IMR-90 (cell line): Measurements from ENCODE around the gene ST6GALNAC2. TPM values are rescaled to one million over a fixed set of nuclear protein-coding genes. Genes with fewer than 3 reads are reported as not detected.
A peak's percentile ranks its signal among the peaks of the same experiment; 100 is the strongest.

Experiments used
- ATAC-seq: fragments of 200-7000 bp; cut with Tn5 transposase; 2 replicates; pipeline ENCODE4 v1.9.1; 2020; ENCODE audit warnings: low read depth, mild to moderate bottlenecking, moderate library complexity
- BruUV-seq: library from RNA; stranded (reverse); fragments of 400-500 nt; replicated peaks from 2 replicates; lab custom pipeline; 2021; lab: Mats Ljungman, UMichigan
- CTCF ChIA-PET: fragments of 300-600 bp; formaldehyde crosslinking; extraction: SDS; loops from one replicate; lab custom pipeline; 2021; ENCODE audit warnings: antibody characterized with exemption; lab: Yijun Ruan, JAX
- POLR2A ChIA-PET: fragments of 300-600 bp; sonication (Branson Sonifier 250); formaldehyde crosslinking; loops from one replicate; lab custom pipeline; 2022; ENCODE audit warnings: antibody characterized with exemption; ENCODE audit not compliant: unreplicated experiment; lab: Charles Lee
- DNase-seq: peaks from one replicate; pipeline ENCODE4 v3.0.0; 2013
- H2AFZ ChIP-seq: replicated peaks from 2 replicates; pipeline ENCODE3; 2013; ENCODE audit warnings: low read length, mild to moderate bottlenecking; ENCODE audit not compliant: poor library complexity
- H2AK5ac ChIP-seq: 2 replicates; pipeline ENCODE4 v1.6.1; 2013; ENCODE audit warnings: low read depth, low read length, inconsistent platforms
- H2AK9ac ChIP-seq: replicated peaks from 2 replicates; pipeline ENCODE3; 2013; ENCODE audit warnings: mild to moderate bottlenecking, low read depth, low read length, moderate library complexity; ENCODE audit not compliant: poor library complexity
- H2BK120ac ChIP-seq: 2 replicates; pipeline ENCODE4 v1.6.1; 2013; ENCODE audit warnings: low read depth, low read length, inconsistent platforms
- H2BK15ac ChIP-seq: 3 replicates; pipeline ENCODE4 v1.6.1; 2013; ENCODE audit warnings: low read depth, low read length, inconsistent platforms
- H2BK20ac ChIP-seq: 2 replicates; pipeline ENCODE4 v1.6.1; 2013; ENCODE audit warnings: low read depth, mild to moderate bottlenecking, inconsistent platforms, low read length, moderate library complexity
- H2BK5ac ChIP-seq: 2 replicates; pipeline ENCODE4 v1.6.1; 2013; ENCODE audit warnings: mild to moderate bottlenecking, low read depth, low read length, inconsistent platforms; ENCODE audit not compliant: poor library complexity, severe bottlenecking
- H3K14ac ChIP-seq: replicated peaks from 2 replicates; pipeline ENCODE4 v1.6.1; 2013; ENCODE audit warnings: low read depth, low read length, inconsistent platforms
- H3K18ac ChIP-seq: 2 replicates; pipeline ENCODE4 v1.6.1; 2013; ENCODE audit warnings: low read depth, low read length, control low read depth
- H3K23ac ChIP-seq: 2 replicates; pipeline ENCODE4 v1.6.1; 2013; ENCODE audit warnings: low read depth, low read length, inconsistent platforms
- H3K27ac ChIP-seq: 2 replicates; pipeline ENCODE4 v1.5.1; 2013; ENCODE audit warnings: mild to moderate bottlenecking, control low read depth, low read length; ENCODE audit not compliant: insufficient read depth
- H3K27me3 ChIP-seq: 2 replicates; pipeline ENCODE4 v1.6.1; 2013; ENCODE audit warnings: low read length; ENCODE audit not compliant: control insufficient read depth, insufficient read depth
- H3K36me3 ChIP-seq: 2 replicates; pipeline ENCODE4 v1.6.1; 2013; ENCODE audit warnings: low read length, mixed read lengths; ENCODE audit not compliant: control insufficient read depth, insufficient read depth
- H3K4ac ChIP-seq: 2 replicates; pipeline ENCODE4 v1.6.1; 2013; ENCODE audit warnings: low read depth, low read length, inconsistent platforms
- H3K4me1 ChIP-seq: 2 replicates; pipeline ENCODE4 v1.6.1; 2013; ENCODE audit warnings: low read length, mixed read lengths; ENCODE audit not compliant: control insufficient read depth, insufficient read depth
- H3K4me2 ChIP-seq: 2 replicates; pipeline ENCODE4 v1.6.1; 2013; ENCODE audit warnings: low read depth, mild to moderate bottlenecking, control low read depth, low read length, moderate library complexity
- H3K4me3 ChIP-seq: 2 replicates; pipeline ENCODE4 v1.5.1; 2013; ENCODE audit warnings: low read depth, mild to moderate bottlenecking, control low read depth, low read length, moderate library complexity; ENCODE audit not compliant: insufficient read depth
- H3K56ac ChIP-seq: 2 replicates; pipeline ENCODE4 v1.6.1; 2013; ENCODE audit warnings: low read length, inconsistent platforms; ENCODE audit not compliant: insufficient read depth; ENCODE audit errors: extremely low read depth
- H3K79me1 ChIP-seq, 2 experiments: 2 replicates each; pipeline ENCODE4 v1.6.1; 2013; ENCODE audit warnings: low read length in 2 of 2, inconsistent platforms in 1 of 2, low read depth in 1 of 2
- H3K9ac ChIP-seq: 2 replicates; pipeline ENCODE4 v1.6.1; 2013; ENCODE audit warnings: low read depth, low read length, control low read depth
- H3K9me1 ChIP-seq: 2 replicates; pipeline ENCODE4 v1.6.1; 2013; ENCODE audit warnings: low read length, inconsistent platforms; ENCODE audit not compliant: insufficient read depth
- H3K9me3 ChIP-seq: 2 replicates; pipeline ENCODE4 v1.6.1; 2013; ENCODE audit warnings: low read length; ENCODE audit not compliant: control insufficient read depth, insufficient read depth
- H4K20me1 ChIP-seq: 2 replicates; pipeline ENCODE4 v1.6.1; 2013; ENCODE audit warnings: low read length, inconsistent platforms; ENCODE audit not compliant: insufficient read depth
- H4K5ac ChIP-seq: 2 replicates; pipeline ENCODE4 v1.6.1; 2013; ENCODE audit warnings: mild to moderate bottlenecking, low read depth, low read length, control low read depth
- H4K8ac ChIP-seq, 2 experiments: 2 replicates each; pipeline ENCODE4 v1.6.1; 2013; ENCODE audit warnings: low read depth in 2 of 2, low read length in 2 of 2, control low read depth in 1 of 2, inconsistent platforms in 1 of 2
- H4K91ac ChIP-seq: 2 replicates; pipeline ENCODE4 v1.6.1; 2013; ENCODE audit warnings: low read depth, low read length, inconsistent platforms; ENCODE audit not compliant: insufficient read depth
- CHD1 ChIP-seq: IDR thresholded peaks from 2 replicates; pipeline ENCODE4 v1.6.1; 2012; ENCODE audit warnings: low read depth, low read length, improper control_type of control experiment
- FOS ChIP-seq: fragments of 150-350 bp; IDR thresholded peaks from 2 replicates; pipeline ENCODE4 v1.6.1; 2016; ENCODE audit warnings: low read depth, low read length
- MAZ ChIP-seq: IDR thresholded peaks from 2 replicates; pipeline ENCODE4 v1.6.1; 2012; ENCODE audit warnings: low read depth, mild to moderate bottlenecking, low read length, improper control_type of control experiment, moderate library complexity, borderline replicate concordance
- POLR2A ChIP-seq: IDR thresholded peaks from 2 replicates; pipeline ENCODE4 v1.6.1; 2012; ENCODE audit warnings: mild to moderate bottlenecking, low read depth, low read length
- RAD21 ChIP-seq: IDR thresholded peaks from 2 replicates; pipeline ENCODE4 v1.6.1; 2012; ENCODE audit warnings: low read length, improper control_type of control experiment
- WGBS, 2 experiments: methylation state at CpG; one replicate each; pipeline versions ENCODE4 v1.1.5 to v1.1.7; 2013; ENCODE audit warnings: missing lambda C conversion rate in 2 of 2; ENCODE audit not compliant: insufficient read length in 1 of 2; ENCODE audit errors: extremely low coverage in 2 of 2; 5-methylcytosine and 5-hydroxymethylcytosine counted together
- dilution Hi-C: fragments of 300-500 bp; cut with HindIII; formaldehyde crosslinking; loops from one replicate; pipeline ENCODE4 v1.14.3; 2018; ENCODE audit warnings: low sequenced_read_pairs; ENCODE audit not compliant: unreplicated experiment
- in situ Hi-C: fragments of 300-500 bp; cut with MboI; formaldehyde crosslinking; loops from 3 replicates; pipeline ENCODE4 v1.14.3; 2019; ENCODE audit warnings: low sequenced_read_pairs, inconsistent platforms, mixed read lengths
- intact Hi-C: fragments of 100-400 bp; cut with micrococcal nuclease; formaldehyde crosslinking; loops from 2 replicates; pipeline ENCODE4 v1.10.0; 2022
- polyA plus RNA-seq, 3 experiments: library from polyadenylated mRNA; depleted of rRNA; stranded (reverse); fragments of >200 nt; gene quantifications; 2 replicates each; pipeline ENCODE4 v1.2.3, GENCODE V29; 2012; ENCODE audit warnings: low replicate concordance in 1 of 3
- total RNA-seq: library from RNA; depleted of rRNA; stranded (reverse); fragments of >200 nt; gene quantifications from 2 replicates; pipeline ENCODE4 v1.2.3, GENCODE V29; 2012
- TF ChIP-seq, protein P1 (sequence below): conservative IDR thresholded peaks from 2 replicates; pipeline ENCODE4 v1.5.1; 2012; ENCODE audit warnings: mild to moderate bottlenecking, low read depth, low read length, improper control_type of control experiment

The ST6GALNAC2 gene
- total and polyA plus RNA-seq, 2 of the 4 experiments (the other 2 are of a cell fraction): 0.10 TPM; not detected in 1

DNA sequence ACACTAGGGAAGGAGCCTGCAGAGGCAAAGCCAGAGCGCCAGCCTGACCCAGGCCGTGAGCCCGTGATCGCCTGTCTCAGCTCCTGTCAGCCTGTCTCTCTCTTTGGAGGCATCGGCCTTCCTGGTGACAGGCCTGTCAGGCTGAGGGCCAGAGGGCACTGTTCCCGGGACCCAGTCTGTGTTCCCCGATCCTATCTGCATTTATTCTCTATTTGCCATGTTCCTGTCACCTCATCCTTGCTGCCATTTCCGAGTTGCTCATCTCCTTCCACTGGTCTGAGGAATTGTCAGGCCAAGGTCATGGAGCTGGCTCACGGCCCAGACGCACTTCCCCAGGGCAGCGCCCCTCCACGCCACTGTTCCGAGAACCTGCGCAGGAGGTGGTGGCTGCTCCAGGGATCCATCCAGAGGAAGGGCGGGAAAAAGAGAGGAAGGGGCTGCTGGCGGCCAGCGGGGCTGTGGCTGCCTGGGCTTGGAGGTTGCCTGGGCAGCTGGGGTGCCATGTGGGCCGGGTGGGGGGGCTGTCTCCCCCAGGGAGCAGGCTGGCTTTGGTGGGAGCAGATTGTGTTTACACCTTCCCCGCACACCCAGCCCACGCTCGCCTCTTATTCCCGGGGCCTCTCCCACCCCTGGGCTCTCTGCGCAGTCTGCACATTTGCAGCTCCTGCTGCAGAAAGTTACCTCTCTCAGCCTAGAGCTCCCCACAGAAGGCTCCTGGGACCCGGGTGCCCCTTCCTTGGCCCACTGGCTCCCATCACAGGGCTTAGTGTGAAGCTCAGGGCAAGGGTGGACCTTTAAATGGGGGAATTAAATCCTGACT lies 40.9 kb downstream of the ST6GALNAC2 start:
- no peak overlapping the region for H3K27ac ChIP-seq
- ChIA-PET POLR2A (interaction anchor here (0.5 to 1.1 kb wide), 3 partner anchors 14 to 190 kb away, joined by 3 read pairs; no protein-coding TSS in a partner anchor), CTCF (interaction anchor here (2.4 kb wide), 1 partner anchor 22 kb away, joined by 12 read pairs; no protein-coding TSS in a partner anchor)
- no peak overlapping the region for H4K8ac ChIP-seq
- no peak overlapping the region for H3K56ac ChIP-seq
- H4K20me1 ChIP-seq: peaks cover 6% of the 10 kb centered on the region; the same call in 1 of the 2 replicates
- 0 out of 2 replicates have a peak overlapping the region, but pooled peaks have one; percentile 6 for H4K91ac ChIP-seq
- no peak overlapping the region for H4K5ac ChIP-seq
- H3K4me3 ChIP-seq: no peak overlapping the region
- H3K4me2 ChIP-seq: no peak overlapping the region
- no peak overlapping the region for H2BK5ac ChIP-seq
- no peak overlapping the region for H2AK9ac ChIP-seq
- H3K9me1 ChIP-seq: peaks cover 22% of the 10 kb centered on the region
- no peaks in the 10 kb centered on the region for H3K27me3 ChIP-seq
- dilution Hi-C loops (no loop called here), in situ Hi-C loops (no loop called here), intact Hi-C loops (no loop called here)
- DNase-seq (no peak), ATAC-seq (no peak)
- no peaks in the 10 kb centered on the region for H3K36me3 ChIP-seq
- no peak overlapping the region for H2AFZ ChIP-seq
- peak overlapping the region; percentile 57; the same call in 2 of the 3 replicates for H2BK15ac ChIP-seq
- no peak overlapping the region for H3K9ac ChIP-seq
- H3K23ac ChIP-seq: no peak overlapping the region
- H3K4me1 ChIP-seq: peaks cover 22% of the 10 kb centered on the region
- BruUV-seq: no TSS peak
- H3K4ac ChIP-seq: peak overlapping the region; percentile 88
- H2BK20ac ChIP-seq: peak overlapping the region; percentile 82; the same call in 1 of the 2 replicates
- WGBS, 2 experiments: 80% methylated on average over 4 of the region's 24 CpGs; no CpG with 5 or more reads in 1 of the 2 experiments
- no peak overlapping the region for H3K14ac ChIP-seq
- H3K9me3 ChIP-seq: no peaks in the 10 kb centered on the region
- peak overlapping the region; percentile 93 for H2AK5ac ChIP-seq
- H3K79me1 ChIP-seq: 0 out of 4 replicates have a peak, but pooled peaks cover 0 to 9% of the 10 kb centered on the region in 2 experiments
- H3K18ac ChIP-seq: no peak overlapping the region
- H2BK120ac ChIP-seq: peak overlapping the region; percentile 78
- TF ChIP-seq CHD1 (no peak), POLR2A (no peak), FOS (no peak), MAZ (no peak), RAD21 (no peak)
- TF ChIP-seq, protein P1, sequence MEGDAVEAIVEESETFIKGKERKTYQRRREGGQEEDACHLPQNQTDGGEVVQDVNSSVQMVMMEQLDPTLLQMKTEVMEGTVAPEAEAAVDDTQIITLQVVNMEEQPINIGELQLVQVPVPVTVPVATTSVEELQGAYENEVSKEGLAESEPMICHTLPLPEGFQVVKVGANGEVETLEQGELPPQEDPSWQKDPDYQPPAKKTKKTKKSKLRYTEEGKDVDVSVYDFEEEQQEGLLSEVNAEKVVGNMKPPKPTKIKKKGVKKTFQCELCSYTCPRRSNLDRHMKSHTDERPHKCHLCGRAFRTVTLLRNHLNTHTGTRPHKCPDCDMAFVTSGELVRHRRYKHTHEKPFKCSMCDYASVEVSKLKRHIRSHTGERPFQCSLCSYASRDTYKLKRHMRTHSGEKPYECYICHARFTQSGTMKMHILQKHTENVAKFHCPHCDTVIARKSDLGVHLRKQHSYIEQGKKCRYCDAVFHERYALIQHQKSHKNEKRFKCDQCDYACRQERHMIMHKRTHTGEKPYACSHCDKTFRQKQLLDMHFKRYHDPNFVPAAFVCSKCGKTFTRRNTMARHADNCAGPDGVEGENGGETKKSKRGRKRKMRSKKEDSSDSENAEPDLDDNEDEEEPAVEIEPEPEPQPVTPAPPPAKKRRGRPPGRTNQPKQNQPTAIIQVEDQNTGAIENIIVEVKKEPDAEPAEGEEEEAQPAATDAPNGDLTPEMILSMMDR: no peak
